SK-N-SH treated with all-trans-retinoic acid at 6 μM for 48 hours (cell line): ENCODE measurements around the gene CENPT.

Experiments
- ATAC-seq: fragments of 200-7000 bp; cut with Tn5 transposase; 3 replicates; pipeline ENCODE4 v1.9.1; 2020; ENCODE audit warnings: mild to moderate bottlenecking, moderate library complexity
- ARNTL ChIP-seq: fragments of 450-650 bp; formaldehyde crosslinking; IDR thresholded peaks from 2 replicates; pipeline ENCODE4 v1.5.0; 2020; ENCODE audit warnings: low read depth, mild to moderate bottlenecking, moderate library complexity, borderline replicate concordance
- CSRNP3 ChIP-seq: fragments of 250-450 bp; sonication (Bioruptor Pico); IDR thresholded peaks from 2 replicates; pipeline ENCODE4 v1.5.1; 2021; ENCODE audit warnings: mild to moderate bottlenecking, moderate library complexity
- ESRRG ChIP-seq: fragments of 250-450 bp; sonication (Bioruptor Pico); IDR thresholded peaks from 2 replicates; pipeline ENCODE4 v1.6.1; 2021; ENCODE audit warnings: mild to moderate bottlenecking
- GLIS3 ChIP-seq: fragments of 250-450 bp; sonication (Bioruptor Pico); IDR thresholded peaks from 2 replicates; pipeline ENCODE4 v1.5.0; 2020; ENCODE audit warnings: mild to moderate bottlenecking, moderate library complexity
- PATZ1 ChIP-seq: fragments of 250-450 bp; sonication (Bioruptor Pico); IDR thresholded peaks from 2 replicates; pipeline ENCODE4 v1.8.0; 2020; ENCODE audit warnings: mild to moderate bottlenecking, moderate library complexity, borderline replicate concordance
- PPARA ChIP-seq: fragments of 250-450 bp; sonication (Bioruptor Pico); IDR thresholded peaks from 2 replicates; pipeline ENCODE4 v1.5.0; 2020; ENCODE audit warnings: mild to moderate bottlenecking, borderline replicate concordance
- RARB ChIP-seq: fragments of 250-450 bp; sonication (Bioruptor Pico); IDR thresholded peaks from 2 replicates; pipeline ENCODE4 v1.8.0; 2021; ENCODE audit warnings: mild to moderate bottlenecking, moderate library complexity
- SNAI2 ChIP-seq: fragments of 250-450 bp; sonication (Bioruptor Pico); IDR thresholded peaks from 2 replicates; pipeline ENCODE4 v1.5.0; 2020; ENCODE audit warnings: mild to moderate bottlenecking, moderate library complexity
- TCF4 ChIP-seq: fragments of 250-450 bp; sonication (Bioruptor Pico); IDR thresholded peaks from 2 replicates; pipeline ENCODE4 v1.8.0; 2021; ENCODE audit warnings: mild to moderate bottlenecking, moderate library complexity, borderline replicate concordance
- TOX ChIP-seq: fragments of 250-450 bp; sonication (Bioruptor Pico); IDR thresholded peaks from 2 replicates; pipeline ENCODE4 v1.8.0; 2021; ENCODE audit warnings: mild to moderate bottlenecking, moderate library complexity, borderline replicate concordance
- TSHZ2 ChIP-seq: fragments of 250-450 bp; sonication (Bioruptor Pico); IDR thresholded peaks from 2 replicates; pipeline ENCODE4 v1.5.0; 2020; ENCODE audit warnings: mild to moderate bottlenecking, moderate library complexity
- ZC3H10 ChIP-seq: fragments of 250-450 bp; sonication (Bioruptor Pico); IDR thresholded peaks from 2 replicates; pipeline ENCODE4 v1.5.1; 2021; ENCODE audit warnings: mild to moderate bottlenecking, moderate library complexity
- ZFP3 ChIP-seq: fragments of 250-450 bp; sonication (Bioruptor Pico); IDR thresholded peaks from 2 replicates; pipeline ENCODE4 v1.5.0; 2020; ENCODE audit warnings: mild to moderate bottlenecking, moderate library complexity
- ZFP30 ChIP-seq: fragments of 450-650 bp; formaldehyde crosslinking; IDR thresholded peaks from 2 replicates; pipeline ENCODE4 v1.5.0; 2022; ENCODE audit warnings: mild to moderate bottlenecking, moderate library complexity
- ZNF565 ChIP-seq: fragments of 450-650 bp; formaldehyde crosslinking; conservative IDR thresholded peaks from 2 replicates; pipeline ENCODE4 v1.5.0; 2020; ENCODE audit warnings: low read depth, mild to moderate bottlenecking, moderate library complexity
- ZNF70 ChIP-seq: fragments of 450-650 bp; formaldehyde crosslinking; IDR thresholded peaks from 2 replicates; pipeline ENCODE4 v1.5.0; 2020; ENCODE audit warnings: mild to moderate bottlenecking, moderate library complexity
- ZNF8 ChIP-seq: fragments of 450-650 bp; formaldehyde crosslinking; IDR thresholded peaks from 2 replicates; pipeline ENCODE4 v1.5.0; 2020; ENCODE audit warnings: mild to moderate bottlenecking, moderate library complexity
- TF ChIP-seq, protein P1 (sequence below): fragments of 250-450 bp; sonication (Bioruptor Pico); IDR thresholded peaks from 2 replicates; pipeline ENCODE4 v1.5.1; 2020; ENCODE audit warnings: low read depth, mild to moderate bottlenecking, moderate library complexity
- TF ChIP-seq, protein P2 (sequence below): fragments of 250-450 bp; sonication (Bioruptor Pico); IDR thresholded peaks from 2 replicates; pipeline ENCODE4 v1.8.0; 2021; ENCODE audit warnings: low read depth, mild to moderate bottlenecking, moderate library complexity, borderline replicate concordance

CENPT gene

GRCh38 chr16:67841816-67842508 is 5.5 kb downstream of the CENPT start, which contains the start of gene THAP11 (continued):
- TF ChIP-seq, protein P1, sequence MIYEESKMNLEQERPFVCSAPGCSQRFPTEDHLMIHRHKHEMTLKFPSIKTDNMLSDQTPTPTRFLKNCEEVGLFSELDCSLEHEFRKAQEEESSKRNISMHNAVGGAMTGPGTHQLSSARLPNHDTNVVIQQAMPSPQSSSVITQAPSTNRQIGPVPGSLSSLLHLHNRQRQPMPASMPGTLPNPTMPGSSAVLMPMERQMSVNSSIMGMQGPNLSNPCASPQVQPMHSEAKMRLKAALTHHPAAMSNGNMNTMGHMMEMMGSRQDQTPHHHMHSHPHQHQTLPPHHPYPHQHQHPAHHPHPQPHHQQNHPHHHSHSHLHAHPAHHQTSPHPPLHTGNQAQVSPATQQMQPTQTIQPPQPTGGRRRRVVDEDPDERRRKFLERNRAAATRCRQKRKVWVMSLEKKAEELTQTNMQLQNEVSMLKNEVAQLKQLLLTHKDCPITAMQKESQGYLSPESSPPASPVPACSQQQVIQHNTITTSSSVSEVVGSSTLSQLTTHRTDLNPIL = no peak
- TF ChIP-seq ZNF8 (CRISPR knock-in tag) (no peak), PATZ1 (CRISPR knock-in tag) (no peak), ZC3H10 (CRISPR knock-in tag) (no peak)

DNA sequence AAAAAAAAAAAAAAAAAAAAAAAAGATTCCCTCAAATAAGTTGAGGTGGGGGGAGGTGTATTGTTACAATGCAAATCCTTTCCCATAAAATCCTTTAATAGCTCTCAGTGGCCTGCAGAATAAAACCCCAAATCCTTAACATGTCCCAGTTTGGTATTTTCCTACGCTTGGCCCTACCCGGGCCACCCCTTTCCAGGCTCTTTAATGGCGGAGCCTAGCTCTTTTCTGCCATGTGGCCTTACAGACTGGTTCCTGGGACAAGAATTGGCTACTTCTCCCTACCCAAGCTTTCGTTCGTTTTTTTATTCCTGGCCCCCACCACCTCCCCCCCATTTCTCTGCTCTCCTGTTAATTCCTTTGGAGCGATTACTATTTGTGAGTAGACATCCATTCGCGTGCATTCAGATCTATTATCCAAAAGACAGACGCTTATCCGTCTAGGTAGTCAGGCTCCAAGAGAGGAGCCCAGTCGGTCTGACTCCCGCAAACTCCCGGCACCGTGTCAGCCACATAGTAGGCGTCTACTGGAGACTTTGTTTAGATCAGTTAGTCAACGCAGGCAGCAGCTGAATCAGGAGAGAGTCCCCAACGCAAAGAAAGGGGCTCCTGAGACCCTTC is 6.2 kb downstream of the CENPT start:
- ATAC-seq = no peak
- TF ChIP-seq TCF4 (CRISPR knock-in tag) = no peak
- TF ChIP-seq GLIS3 (CRISPR knock-in tag) = no peak
- no peak for TF ChIP-seq ZFP30 (CRISPR knock-in tag)
- no peak for TF ChIP-seq ESRRG
- TF ChIP-seq, protein P2, sequence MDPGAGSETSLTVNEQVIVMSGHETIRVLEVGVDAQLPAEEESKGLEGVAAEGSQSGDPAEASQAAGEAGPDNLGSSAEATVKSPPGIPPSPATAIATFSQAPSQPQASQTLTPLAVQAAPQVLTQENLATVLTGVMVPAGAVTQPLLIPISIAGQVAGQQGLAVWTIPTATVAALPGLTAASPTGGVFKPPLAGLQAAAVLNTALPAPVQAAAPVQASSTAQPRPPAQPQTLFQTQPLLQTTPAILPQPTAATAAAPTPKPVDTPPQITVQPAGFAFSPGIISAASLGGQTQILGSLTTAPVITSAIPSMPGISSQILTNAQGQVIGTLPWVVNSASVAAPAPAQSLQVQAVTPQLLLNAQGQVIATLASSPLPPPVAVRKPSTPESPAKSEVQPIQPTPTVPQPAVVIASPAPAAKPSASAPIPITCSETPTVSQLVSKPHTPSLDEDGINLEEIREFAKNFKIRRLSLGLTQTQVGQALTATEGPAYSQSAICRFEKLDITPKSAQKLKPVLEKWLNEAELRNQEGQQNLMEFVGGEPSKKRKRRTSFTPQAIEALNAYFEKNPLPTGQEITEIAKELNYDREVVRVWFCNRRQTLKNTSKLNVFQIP (CRISPR knock-in tag) = no peak
- TF ChIP-seq RARB (CRISPR knock-in tag) = no peak
- TF ChIP-seq ZNF8 (CRISPR knock-in tag) = no peak
- TF ChIP-seq, protein P1 = no peak
- TF ChIP-seq ZNF70 (CRISPR knock-in tag) = no peak
- no peak for TF ChIP-seq TOX (CRISPR knock-in tag)
- TF ChIP-seq TSHZ2 (CRISPR knock-in tag) = no peak
- no peak for TF ChIP-seq ZC3H10 (CRISPR knock-in tag)
- no peak for TF ChIP-seq PPARA
- no peak for TF ChIP-seq ARNTL (CRISPR knock-in tag)
- no peak for TF ChIP-seq ZNF565 (CRISPR knock-in tag)
- TF ChIP-seq SNAI2 (CRISPR knock-in tag) = no peak
- no peak for TF ChIP-seq CSRNP3 (CRISPR knock-in tag)
- TF ChIP-seq ZFP3 (CRISPR knock-in tag) = no peak
- TF ChIP-seq, all 23 proteins: peak for 0
